ENCODE measurements around the gene ATP2B1.

- TF ChIP-seq EZH2phosphoT487 (IDR thresholded peaks at IDR 0.05; ENCODE audit: borderline replicate concordance, low read length), result no peak
- TF ChIP-seq CTCF (IDR thresholded peaks at IDR 0.05; ENCODE audit: low read depth, low read length, poor library complexity, severe bottlenecking), result no peak
Observed at GRCh38 chr12:89642959-89643358, 65.7 kb downstream of the ATP2B1 start.
